ENCODE measurements around the gene ITGA2B.

Gene ITGA2B

DNA sequence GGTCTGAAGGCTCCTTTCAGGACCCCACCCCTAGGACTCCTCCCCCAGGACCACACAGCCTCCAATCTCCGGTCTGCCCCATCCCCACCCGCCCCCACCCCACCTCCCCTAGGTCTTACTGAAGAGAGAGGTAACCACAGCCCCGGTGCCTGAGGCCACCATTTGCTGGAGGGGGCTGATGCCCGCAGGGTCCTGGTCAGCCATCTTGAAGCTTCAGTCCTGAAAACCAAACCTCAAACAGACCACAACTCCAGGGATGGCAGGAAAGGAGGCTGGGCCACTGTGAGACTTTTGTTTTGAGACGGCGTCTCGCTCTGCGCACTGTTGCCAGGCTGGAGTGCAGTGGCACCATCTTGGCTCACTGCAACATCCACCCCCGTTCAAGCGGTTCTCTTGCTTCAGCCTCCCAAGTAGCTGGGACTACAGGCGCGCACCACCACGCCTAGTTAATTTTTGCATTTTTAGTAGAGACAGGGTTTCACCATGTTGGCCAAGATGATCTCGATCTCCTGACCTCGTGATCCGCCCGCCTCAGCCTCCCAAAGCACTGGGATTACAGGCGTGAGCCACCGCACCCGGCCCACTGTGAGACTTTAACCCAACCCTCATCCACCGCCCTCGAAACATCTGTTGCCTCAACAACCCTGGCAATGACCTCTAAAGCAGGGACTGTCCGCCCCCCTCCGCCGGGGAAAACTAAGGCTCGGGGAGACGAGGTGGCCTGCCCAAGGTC is 65.9 kb downstream of the ITGA2B start:
- Histone ChIP-seq H3K9me3 (ENCODE audit: control insufficient read depth, low read length) (no peaks in the 10 kb centered on the region), H3K27me3 (replicated peaks; ENCODE audit: control insufficient read depth, insufficient read depth, low read length) (no peaks in the 10 kb centered on the region), H3K36me3 (ENCODE audit: control insufficient read depth, insufficient read depth, low read length, severe bottlenecking) (peaks cover 32% of the 10 kb centered on the region), H3K9ac (ENCODE audit: low read length) (peak overlapping the region; percentile 92), H3K4me1 (ENCODE audit: control insufficient read depth, insufficient read depth, low read length) (peaks cover 17% of the 10 kb centered on the region), H3K4me3 (ENCODE audit: low read length) (peak overlapping the region; percentile 90)
- no peak for DNase-seq (ENCODE audit: low read depth)

- Histone ChIP-seq H3K9me3 (ENCODE audit: control insufficient read depth, low read length) (no peaks in the 10 kb centered on the region), H3K36me3 (ENCODE audit: control insufficient read depth, insufficient read depth, low read length, severe bottlenecking) (peaks cover 32% of the 10 kb centered on the region), H3K4me3 (ENCODE audit: low read length) (no peak overlapping the region), H3K9ac (ENCODE audit: low read length) (no peak overlapping the region), H3K27me3 (replicated peaks; ENCODE audit: control insufficient read depth, insufficient read depth, low read length) (no peaks in the 10 kb centered on the region), H3K4me1 (ENCODE audit: control insufficient read depth, insufficient read depth, low read length) (peaks cover 17% of the 10 kb centered on the region)
- no peak for DNase-seq (ENCODE audit: low read depth)
Observed at GRCh38 chr17:44322236-44322895, 67.1 kb downstream of the ITGA2B start.

All from adipocyte (in vitro differentiated cells).